HEK293 (cell line): ENCODE measurements around the gene SLC8A3.

Experiments used
- CTCF ChIA-PET: fragments of 350-600 bp; formaldehyde crosslinking; extraction: SDS; loops from one replicate; lab custom pipeline; 2021; ENCODE audit warnings: antibody characterized with exemption; lab: Yijun Ruan, JAX
- POLR2A ChIA-PET: fragments of 300-600 bp; formaldehyde crosslinking; extraction: SDS; loops from one replicate; lab custom pipeline; 2020; ENCODE audit warnings: antibody characterized with exemption, inconsistent platforms; lab: Yijun Ruan, JAX
- H3K27ac ChIP-seq: fragments of 200-500 bp; sonication (Bioruptor generic); 2 replicates; pipeline ENCODE4 v1.5.1; 2014; ENCODE audit warnings: low read depth, low read length, control low read depth, inconsistent platforms; ENCODE audit errors: extremely low read depth
- H3K36me3 ChIP-seq, 2 experiments: fragments of 200-500 bp in 1 of 2; sonication (Bioruptor generic) in 1 of 2; 1 replicate in 1 of 2; 2 replicates in 1 of 2; pipeline ENCODE4 v1.5.1; 2014 to 2017; ENCODE audit warnings: inconsistent platforms in 2 of 2, low read length in 2 of 2; ENCODE audit not compliant: control insufficient read depth in 2 of 2, insufficient read depth in 1 of 2
- H3K4me1 ChIP-seq: fragments of 200-500 bp; sonication (Bioruptor generic); 2 replicates; pipeline ENCODE4 v1.5.1; 2014; ENCODE audit warnings: mild to moderate bottlenecking, low read length, inconsistent platforms; ENCODE audit not compliant: control insufficient read depth, insufficient read depth
- H3K4me3 ChIP-seq: 2 replicates; pipeline ENCODE4 v1.5.1; 2011; ENCODE audit warnings: low read depth, mild to moderate bottlenecking, control low read depth, low read length, moderate library complexity
- H3K9me3 ChIP-seq: fragments of 200-500 bp; sonication (Bioruptor generic); 2 replicates; pipeline ENCODE4 v1.5.1; 2014; ENCODE audit warnings: low read depth, low read length, inconsistent platforms; ENCODE audit not compliant: control insufficient read depth, insufficient read depth
- AEBP2 ChIP-seq: fragments of 450-650 bp; formaldehyde crosslinking; IDR thresholded peaks from 2 replicates; pipeline ENCODE4 v1.5.1; 2016; ENCODE audit warnings: missing biosample characterization, missing genetic modification characterization, borderline replicate concordance
- MZF1 ChIP-seq: fragments of 450-650 bp; formaldehyde crosslinking; IDR thresholded peaks from 2 replicates; pipeline ENCODE4 v1.5.1; 2017; ENCODE audit warnings: missing biosample characterization, missing genetic modification characterization, borderline replicate concordance
- PATZ1 ChIP-seq: fragments of 450-650 bp; formaldehyde crosslinking; IDR thresholded peaks from 2 replicates; pipeline ENCODE4 v1.5.1; 2016; ENCODE audit warnings: missing biosample characterization, missing genetic modification characterization
- PRDM6 ChIP-seq: fragments of 450-650 bp; formaldehyde crosslinking; IDR thresholded peaks from 2 replicates; pipeline ENCODE4 v1.5.1; 2017; ENCODE audit warnings: missing biosample characterization, missing genetic modification characterization
- REST ChIP-seq: fragments of 450-650 bp; formaldehyde crosslinking; IDR thresholded peaks from 2 replicates; pipeline ENCODE4 v1.5.1; 2016; ENCODE audit warnings: missing biosample characterization, missing genetic modification characterization
- SP2 ChIP-seq: fragments of 450-650 bp; formaldehyde crosslinking; IDR thresholded peaks from 2 replicates; pipeline ENCODE4 v1.5.1; 2016; ENCODE audit warnings: missing biosample characterization, missing genetic modification characterization
- ZFHX2 ChIP-seq: fragments of 450-650 bp; formaldehyde crosslinking; conservative IDR thresholded peaks from 2 replicates; pipeline ENCODE4 v1.5.1; 2016; ENCODE audit warnings: missing biosample characterization, missing genetic modification characterization
- ZNF140 ChIP-seq: fragments of 450-650 bp; formaldehyde crosslinking; IDR thresholded peaks from 2 replicates; pipeline ENCODE4 v1.5.1; 2016; ENCODE audit warnings: missing biosample characterization, missing genetic modification characterization
- ZNF174 ChIP-seq: fragments of 450-650 bp; formaldehyde crosslinking; IDR thresholded peaks from 2 replicates; pipeline ENCODE4 v1.5.0; 2017; ENCODE audit warnings: missing biosample characterization, mild to moderate bottlenecking, missing genetic modification characterization
- ZNF221 ChIP-seq: fragments of 450-650 bp; formaldehyde crosslinking; IDR thresholded peaks from 2 replicates; pipeline ENCODE4 v1.5.1; 2017; ENCODE audit warnings: missing biosample characterization, missing genetic modification characterization, borderline replicate concordance
- ZNF274 ChIP-seq, 2 experiments: fragments of 200-500 bp in 1 of 2; fragments of 450-650 bp in 1 of 2; sonication (Bioruptor generic) in 1 of 2; formaldehyde crosslinking in 1 of 2; IDR thresholded peaks; 2 replicates each; pipeline versions ENCODE4 v1.5.1 to v1.6.1; 2014 to 2016; ENCODE audit warnings: borderline replicate concordance in 1 of 2, inconsistent platforms in 1 of 2, low read length in 1 of 2, missing biosample characterization in 1 of 2, missing genetic modification characterization in 1 of 2
- ZNF280C ChIP-seq: fragments of 450-650 bp; formaldehyde crosslinking; IDR thresholded peaks from 2 replicates; pipeline ENCODE4 v1.5.1; 2016; ENCODE audit warnings: missing biosample characterization, missing genetic modification characterization
- ZNF311 ChIP-seq: fragments of 450-650 bp; formaldehyde crosslinking; IDR thresholded peaks from 2 replicates; pipeline ENCODE4 v1.5.1; 2017; ENCODE audit warnings: missing biosample characterization, missing genetic modification characterization, borderline replicate concordance
- ZNF510 ChIP-seq: fragments of 450-650 bp; formaldehyde crosslinking; IDR thresholded peaks from 2 replicates; pipeline ENCODE4 v1.5.1; 2018; ENCODE audit warnings: mild to moderate bottlenecking, missing genetic modification characterization, missing biosample characterization; ENCODE audit not compliant: insufficient replicate concordance

The SLC8A3 gene

GRCh38 chr14:70059545-70059944 is 129.2 kb downstream of the SLC8A3 start (continued):
- TF ChIP-seq ZNF280C (tag by site-specific recombination) (no peak), ZNF140 (no peak)

GRCh38 chr14:70057519-70058136 is 131.1 kb downstream of the SLC8A3 start:
- no peak overlapping the region for H3K4me3 ChIP-seq
- no peaks in the 10 kb centered on the region for H3K9me3 ChIP-seq
- no peak for TF ChIP-seq AEBP2 (tag by site-specific recombination)
- TF ChIP-seq ZNF140, result no peak
- no peak for TF ChIP-seq ZNF510
- TF ChIP-seq ZNF221, result no peak
- TF ChIP-seq MZF1 (tag by site-specific recombination), result no peak
- TF ChIP-seq ZNF274 (IDR thresholded peaks at IDR 0.05; ENCODE audit: low read length), result no peak
- no peak for TF ChIP-seq ZNF274 (tag by site-specific recombination; IDR thresholded peaks at IDR 0.05; ENCODE audit: borderline replicate concordance)
- TF ChIP-seq PATZ1 (tag by site-specific recombination), result no peak
- no peak for TF ChIP-seq ZFHX2 (tag by site-specific recombination)
- no peak for TF ChIP-seq SP2 (tag by site-specific recombination)
- no peak for TF ChIP-seq ZNF174 (tag by site-specific recombination)
- TF ChIP-seq PRDM6 (tag by site-specific recombination), result no peak
- ChIA-PET CTCF (interaction anchor here (0.6 to 1.6 kb wide), 5 partner anchors 12 to 186 kb away, joined by 3 to 6 read pairs (median 3); no protein-coding TSS in a partner anchor), POLR2A (no interaction called here)
- H3K36me3 ChIP-seq, result no peaks in the 10 kb centered on the region
- no peak overlapping the region for H3K27ac ChIP-seq
- no peaks in the 10 kb centered on the region for H3K4me1 ChIP-seq

GRCh38 chr14:70052990-70053389 is 135.8 kb downstream of the SLC8A3 start:
- H3K4me1 ChIP-seq, result no peaks in the 10 kb centered on the region

More at GRCh38 chr14:70052990-70053389, 135.8 kb downstream of the SLC8A3 start:
- Histone ChIP-seq H3K9me3 (no peaks in the 10 kb centered on the region), H3K27ac (no peak overlapping the region), H3K4me3 (no peak overlapping the region), H3K36me3 (no peaks in the 10 kb centered on the region)
- POLR2A ChIA-PET, result no interaction called here
- CTCF ChIA-PET, result interaction anchor here (0.6 to 2.9 kb wide), 2 partner anchors 21 to 466 kb away, joined by 3 to 12 read pairs; no protein-coding TSS in a partner anchor
- no peak for TF ChIP-seq ZNF311 (tag by site-specific recombination)
- peak; percentile 94 for TF ChIP-seq REST (tag by site-specific recombination)
